DOHH2 (cell line): ENCODE measurements around the gene KIF24.

Experiments
- H3F3A ChIP-seq: fragments of 200-600 bp; sonication (generic), shearing (Covaris generic); 2 replicates; pipeline ENCODE4 v1.6.0; 2016; ENCODE audit warnings: antibody characterized with exemption, mild to moderate bottlenecking; ENCODE audit not compliant: control insufficient read depth, insufficient read depth
- H3K27ac ChIP-seq: fragments of 200-600 bp; sonication (generic); 2 replicates; pipeline ENCODE4 v1.5.1; 2014; ENCODE audit warnings: low read depth, mild to moderate bottlenecking, low read length, moderate library complexity
- H3K27me3 ChIP-seq: fragments of 200-600 bp; sonication (generic); 2 replicates; pipeline ENCODE4 v1.6.1; 2014; ENCODE audit warnings: mild to moderate bottlenecking, low read length, mixed read lengths; ENCODE audit not compliant: control insufficient read depth
- H3K36me3 ChIP-seq: fragments of 200-600 bp; sonication (generic); 2 replicates; pipeline ENCODE4 v1.6.1; 2014; ENCODE audit warnings: mild to moderate bottlenecking, low read length, moderate library complexity, mixed read lengths; ENCODE audit not compliant: control insufficient read depth
- H3K4me1 ChIP-seq: fragments of 200-600 bp; sonication (generic); 2 replicates; pipeline ENCODE4 v1.6.1; 2014; ENCODE audit warnings: mild to moderate bottlenecking, low read length, mixed read lengths; ENCODE audit not compliant: control insufficient read depth
- H3K4me2 ChIP-seq: fragments of 200-600 bp; sonication (generic); 2 replicates; pipeline ENCODE4 v1.6.0; 2014; ENCODE audit warnings: mild to moderate bottlenecking, low read length, moderate library complexity
- H3K4me3 ChIP-seq: fragments of 200-600 bp; sonication (generic); 2 replicates; pipeline ENCODE4 v1.5.1; 2014; ENCODE audit warnings: mild to moderate bottlenecking, low read length, mixed read lengths
- H3K79me2 ChIP-seq: fragments of 200-600 bp; sonication (generic); 2 replicates; pipeline ENCODE4 v1.6.1; 2014; ENCODE audit warnings: mild to moderate bottlenecking, low read length, mixed read lengths; ENCODE audit not compliant: control insufficient read depth
- H3K9me2 ChIP-seq: fragments of 200-600 bp; sonication (generic); replicated peaks from 2 replicates; pipeline ENCODE4 v1.6.1; 2014; ENCODE audit warnings: mild to moderate bottlenecking, low read length, mixed read lengths; ENCODE audit not compliant: control insufficient read depth
- H3K9me3 ChIP-seq: fragments of 200-600 bp; sonication (generic); 2 replicates; pipeline ENCODE4 v1.6.1; 2014; ENCODE audit warnings: antibody characterized with exemption, low read length, mixed read lengths; ENCODE audit not compliant: control insufficient read depth, insufficient read depth
- H4K20me1 ChIP-seq: fragments of 200-600 bp; sonication (generic); 2 replicates; pipeline ENCODE4 v1.6.0; 2014; ENCODE audit warnings: low read depth, mild to moderate bottlenecking, antibody characterized with exemption, low read length, moderate library complexity; ENCODE audit not compliant: control insufficient read depth, insufficient read depth
- EZH2phosphoT487 ChIP-seq: fragments of 200-600 bp; sonication (generic); IDR thresholded peaks from 2 replicates; pipeline ENCODE4 v1.6.1; 2017; ENCODE audit warnings: borderline replicate concordance, mild to moderate bottlenecking, antibody characterized with exemption, low read length, moderate library complexity, mixed read lengths
- TF ChIP-seq, protein P1 (sequence below): fragments of 200-600 bp; sonication (generic); IDR thresholded peaks from one replicate; pipeline ENCODE4 v1.5.1; 2014; ENCODE audit warnings: antibody characterized with exemption, mild to moderate bottlenecking, low read depth, low read length; ENCODE audit not compliant: poor library complexity, severe bottlenecking

Gene KIF24

GRCh38 chr9:34318163-34318790 lies 10.8 kb downstream of the KIF24 start:
- H3K27me3 ChIP-seq: no peaks in the 10 kb centered on the region
- H3K9me2 ChIP-seq: no peaks in the 10 kb centered on the region
- no peaks in the 10 kb centered on the region for H3K9me3 ChIP-seq
- peaks cover 20% of the 10 kb centered on the region for H3K4me1 ChIP-seq
- peaks cover 78% of the 10 kb centered on the region for H3K79me2 ChIP-seq
- no peak for TF ChIP-seq EZH2phosphoT487
- TF ChIP-seq, protein P1, sequence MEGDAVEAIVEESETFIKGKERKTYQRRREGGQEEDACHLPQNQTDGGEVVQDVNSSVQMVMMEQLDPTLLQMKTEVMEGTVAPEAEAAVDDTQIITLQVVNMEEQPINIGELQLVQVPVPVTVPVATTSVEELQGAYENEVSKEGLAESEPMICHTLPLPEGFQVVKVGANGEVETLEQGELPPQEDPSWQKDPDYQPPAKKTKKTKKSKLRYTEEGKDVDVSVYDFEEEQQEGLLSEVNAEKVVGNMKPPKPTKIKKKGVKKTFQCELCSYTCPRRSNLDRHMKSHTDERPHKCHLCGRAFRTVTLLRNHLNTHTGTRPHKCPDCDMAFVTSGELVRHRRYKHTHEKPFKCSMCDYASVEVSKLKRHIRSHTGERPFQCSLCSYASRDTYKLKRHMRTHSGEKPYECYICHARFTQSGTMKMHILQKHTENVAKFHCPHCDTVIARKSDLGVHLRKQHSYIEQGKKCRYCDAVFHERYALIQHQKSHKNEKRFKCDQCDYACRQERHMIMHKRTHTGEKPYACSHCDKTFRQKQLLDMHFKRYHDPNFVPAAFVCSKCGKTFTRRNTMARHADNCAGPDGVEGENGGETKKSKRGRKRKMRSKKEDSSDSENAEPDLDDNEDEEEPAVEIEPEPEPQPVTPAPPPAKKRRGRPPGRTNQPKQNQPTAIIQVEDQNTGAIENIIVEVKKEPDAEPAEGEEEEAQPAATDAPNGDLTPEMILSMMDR: no peak
- H3F3A ChIP-seq: no peaks in the 10 kb centered on the region
- H4K20me1 ChIP-seq: no peaks in the 10 kb centered on the region
- H3K4me3 ChIP-seq: no peak overlapping the region
- no peak overlapping the region for H3K27ac ChIP-seq
- H3K4me2 ChIP-seq: no peak overlapping the region
- peaks cover 7% of the 10 kb centered on the region; the same call in 1 of the 2 replicates for H3K36me3 ChIP-seq

DNA sequence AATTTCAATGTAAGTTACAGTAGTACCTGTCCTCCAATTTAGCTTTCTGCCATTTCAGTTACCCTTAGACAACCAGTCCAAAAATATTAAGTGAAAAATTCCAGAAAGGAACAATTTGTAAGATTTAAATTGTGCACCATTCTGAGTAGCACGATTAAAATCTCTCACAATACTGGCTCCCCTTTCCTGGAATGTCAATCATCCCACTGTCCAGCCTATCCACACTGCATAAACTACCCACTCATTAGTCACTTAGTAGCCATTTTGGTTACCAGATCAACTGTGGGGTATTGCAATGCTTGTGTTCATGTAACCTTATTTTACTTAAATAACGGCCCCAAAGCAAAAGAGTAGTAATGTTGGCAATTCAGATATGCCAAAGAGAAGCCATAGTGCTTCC lies 11.6 kb downstream of the KIF24 start:
- no peaks in the 10 kb centered on the region for H3K9me3 ChIP-seq
- H3K4me2 ChIP-seq: no peak overlapping the region
- H3F3A ChIP-seq: no peaks in the 10 kb centered on the region
- H3K4me3 ChIP-seq: no peak overlapping the region
- peaks cover 77% of the 10 kb centered on the region for H3K79me2 ChIP-seq
- no peaks in the 10 kb centered on the region for H3K27me3 ChIP-seq
- H3K4me1 ChIP-seq: peaks cover 13% of the 10 kb centered on the region
- H3K9me2 ChIP-seq: no peaks in the 10 kb centered on the region
- TF ChIP-seq, protein P1: no peak
- no peak for TF ChIP-seq EZH2phosphoT487
- H4K20me1 ChIP-seq: no peaks in the 10 kb centered on the region
- H3K36me3 ChIP-seq: peaks cover 7% of the 10 kb centered on the region; the same call in 1 of the 2 replicates
- no peak overlapping the region for H3K27ac ChIP-seq

- no peak overlapping the region for H3K27ac ChIP-seq
These were observed 17.4 kb downstream of the KIF24 start for GRCh38 chr9:34311499-34312185.

More at GRCh38 chr9:34311499-34312185, 17.4 kb downstream of the KIF24 start:
- H3K4me1 ChIP-seq: no peaks in the 10 kb centered on the region
- no peaks in the 10 kb centered on the region for H3F3A ChIP-seq
- TF ChIP-seq EZH2phosphoT487: no peak
- TF ChIP-seq, protein P1: no peak
- no peak overlapping the region for H3K4me3 ChIP-seq
- no peaks in the 10 kb centered on the region for H3K9me2 ChIP-seq
- no peaks in the 10 kb centered on the region for H3K27me3 ChIP-seq
- peaks cover 19% of the 10 kb centered on the region for H3K36me3 ChIP-seq
- no peak overlapping the region for H3K4me2 ChIP-seq
- H3K9me3 ChIP-seq: no peaks in the 10 kb centered on the region
- H3K79me2 ChIP-seq: peaks cover 41% of the 10 kb centered on the region
- H4K20me1 ChIP-seq: no peaks in the 10 kb centered on the region
